H9 (cell line): ENCODE data around the gene LATS2. TPM values are rescaled to one million over a fixed set of nuclear protein-coding genes. Genes with fewer than 3 reads are reported as not detected.

ENCODE experiments used
- DNase-seq: peaks from one replicate; pipeline ENCODE4 v3.0.0-alpha.2; 2017
- H2AFZ ChIP-seq: one replicate; pipeline ENCODE4 v1.6.1; 2013; ENCODE audit warnings: mild to moderate bottlenecking, low read length, control low read depth, moderate library complexity
- H2AK5ac ChIP-seq: 2 replicates; pipeline ENCODE4 v1.6.1; 2013; ENCODE audit warnings: low read length, control low read depth, mixed read lengths; ENCODE audit not compliant: insufficient read length
- H2BK120ac ChIP-seq: one replicate; pipeline ENCODE4 v1.6.1; 2013; ENCODE audit warnings: low read depth, mild to moderate bottlenecking, low read length, control low read depth, inconsistent platforms; ENCODE audit not compliant: poor library complexity, severe bottlenecking
- H2BK12ac ChIP-seq: 2 replicates; pipeline ENCODE4 v1.6.1; 2013; ENCODE audit warnings: low read length, control low read depth, mixed read lengths, low read depth; ENCODE audit not compliant: insufficient read length
- H2BK15ac ChIP-seq: 2 replicates; pipeline ENCODE4 v1.6.1; 2013; ENCODE audit warnings: low read depth, low read length, control low read depth
- H2BK20ac ChIP-seq: one replicate; pipeline ENCODE4 v1.6.1; 2013; ENCODE audit warnings: low read depth, mild to moderate bottlenecking, low read length, control low read depth, inconsistent platforms; ENCODE audit not compliant: poor library complexity, severe bottlenecking
- H2BK5ac ChIP-seq: 2 replicates; pipeline ENCODE4 v1.6.1; 2013; ENCODE audit warnings: low read length, control low read depth, mixed read lengths; ENCODE audit not compliant: insufficient read length
- H3K14ac ChIP-seq: 2 replicates; pipeline ENCODE4 v1.6.1; 2013; ENCODE audit warnings: low read length, control low read depth; ENCODE audit not compliant: insufficient read depth
- H3K18ac ChIP-seq: 2 replicates; pipeline ENCODE4 v1.6.1; 2013; ENCODE audit warnings: low read depth, mild to moderate bottlenecking, mixed read lengths, low read length, control low read depth; ENCODE audit not compliant: insufficient read length
- H3K23ac ChIP-seq: 2 replicates; pipeline ENCODE4 v1.6.1; 2013; ENCODE audit warnings: low read length, control low read depth, mixed read lengths, low read depth; ENCODE audit not compliant: insufficient read length
- H3K23me2 ChIP-seq: 2 replicates; pipeline ENCODE4 v1.6.1; 2013; ENCODE audit warnings: low read depth, mild to moderate bottlenecking, mixed read lengths, low read length, control low read depth; ENCODE audit not compliant: insufficient read length, poor library complexity, severe bottlenecking
- H3K27ac ChIP-seq: 2 replicates; pipeline ENCODE4 v1.5.1; 2013; ENCODE audit warnings: low read length, control low read depth, mixed read lengths, low read depth; ENCODE audit not compliant: insufficient read length
- H3K27me3 ChIP-seq: 2 replicates; pipeline ENCODE4 v1.6.1; 2013; ENCODE audit warnings: low read length, control low read depth, inconsistent platforms; ENCODE audit not compliant: insufficient read depth
- H3K4ac ChIP-seq: 2 replicates; pipeline ENCODE4 v1.6.1; 2013; ENCODE audit warnings: low read depth, mild to moderate bottlenecking, control low read depth, inconsistent platforms, low read length, moderate library complexity
- H3K4me1 ChIP-seq: 2 replicates; pipeline ENCODE4 v1.6.1; 2013; ENCODE audit warnings: low read length, control low read depth, inconsistent platforms; ENCODE audit not compliant: insufficient read depth
- H3K4me2 ChIP-seq: 2 replicates; pipeline ENCODE4 v1.6.1; 2013; ENCODE audit warnings: low read length, control low read depth, mixed read lengths; ENCODE audit not compliant: insufficient read length, insufficient read depth
- H3K56ac ChIP-seq: 2 replicates; pipeline ENCODE4 v1.6.1; 2013; ENCODE audit warnings: low read depth, mild to moderate bottlenecking, mixed read lengths, low read length, control low read depth; ENCODE audit not compliant: insufficient read length
- H3K79me1 ChIP-seq: 2 replicates; pipeline ENCODE4 v1.6.1; 2013; ENCODE audit warnings: low read depth, mild to moderate bottlenecking, moderate library complexity, low read length, control low read depth, inconsistent platforms; ENCODE audit not compliant: insufficient read depth, poor library complexity, severe bottlenecking
- H3K79me2 ChIP-seq: 2 replicates; pipeline ENCODE4 v1.6.1; 2013; ENCODE audit warnings: low read length, control low read depth, inconsistent platforms; ENCODE audit not compliant: insufficient read depth
- H3K9ac ChIP-seq: 2 replicates; pipeline ENCODE4 v1.6.1; 2013; ENCODE audit warnings: low read length, control low read depth, mixed read lengths; ENCODE audit not compliant: insufficient read length; ENCODE audit errors: extremely low read depth
- H3K9me3 ChIP-seq: one replicate; pipeline ENCODE4 v1.6.1; 2013; ENCODE audit warnings: low read depth, low read length, inconsistent platforms; ENCODE audit not compliant: control insufficient read depth
- H3T11ph ChIP-seq: one replicate; pipeline ENCODE4 v1.6.1; 2013; ENCODE audit warnings: mild to moderate bottlenecking, low read length, control low read depth, inconsistent platforms
- H4K20me1 ChIP-seq: one replicate; pipeline ENCODE4 v1.6.1; 2013; ENCODE audit not compliant: control insufficient read depth, insufficient read length, insufficient read depth
- H4K5ac ChIP-seq: 2 replicates; pipeline ENCODE4 v1.6.1; 2013; ENCODE audit warnings: low read depth, mild to moderate bottlenecking, mixed read lengths, low read length, control low read depth; ENCODE audit not compliant: insufficient read length
- H4K8ac ChIP-seq: replicated peaks from 2 replicates; pipeline ENCODE4 v1.6.1; 2013; ENCODE audit warnings: low read length, control low read depth, mixed read lengths, low read depth; ENCODE audit not compliant: insufficient read length
- H4K91ac ChIP-seq: 2 replicates; pipeline ENCODE4 v1.6.1; 2013; ENCODE audit warnings: low read depth, mild to moderate bottlenecking, moderate library complexity, mixed read lengths, low read length, control low read depth; ENCODE audit not compliant: insufficient read length
- H3K27ac Mint-ChIP-seq, 3 experiments: 2 replicates in 2 of 3; 3 replicates in 1 of 3; pipeline ENCODE4 v1.8.0; 2020 to 2021; ENCODE audit warnings: mixed read lengths in 3 of 3, mild to moderate bottlenecking in 1 of 3, moderate library complexity in 1 of 3
- H3K27me3 Mint-ChIP-seq: 2 replicates; pipeline ENCODE4 v1.8.0; 2021; ENCODE audit warnings: low read depth, mild to moderate bottlenecking, moderate library complexity, mixed read lengths
- H3K36me3 Mint-ChIP-seq, 3 experiments: 2 replicates in 2 of 3; 3 replicates in 1 of 3; pipeline ENCODE4 v1.8.0; 2020 to 2021; ENCODE audit warnings: low read depth in 3 of 3, mixed read lengths in 3 of 3; ENCODE audit not compliant: insufficient read depth in 1 of 3
- H3K4me1 Mint-ChIP-seq, 2 experiments: 2 replicates each; pipeline ENCODE4 v1.8.0; 2020; ENCODE audit warnings: mixed read lengths in 2 of 2
- H3K4me3 Mint-ChIP-seq, 2 experiments: 2 replicates in 1 of 2; 3 replicates in 1 of 2; pipeline ENCODE4 v1.8.0; 2020 to 2021; ENCODE audit warnings: mild to moderate bottlenecking in 2 of 2, mixed read lengths in 2 of 2, moderate library complexity in 1 of 2
- H3K9me3 Mint-ChIP-seq, 2 experiments: 2 replicates in 1 of 2; 3 replicates in 1 of 2; pipeline ENCODE4 v1.8.0; 2020; ENCODE audit warnings: mild to moderate bottlenecking in 2 of 2, mixed read lengths in 2 of 2, moderate library complexity in 1 of 2
- CTCF ChIP-seq: fragments of 200-600 bp; sonication (generic); conservative IDR thresholded peaks from 3 replicates; pipeline ENCODE4 v1.8.0; 2021; ENCODE audit warnings: antibody characterized with exemption, mild to moderate bottlenecking
- WGBS: extraction: QIAGEN DNeasy Blood & Tissue Kit; methylation state at CpG from one replicate; pipeline ENCODE4 v1.1.7; 2013; ENCODE audit warnings: missing lambda C conversion rate, low lambda C conversion rate, mixed read lengths; ENCODE audit not compliant: insufficient read length; ENCODE audit errors: extremely low coverage; 5-methylcytosine and 5-hydroxymethylcytosine counted together
- total RNA-seq: library from RNA; stranded (reverse); gene quantifications from 2 replicates; pipeline ENCODE4 v1.2.1, GENCODE V29; 2021

LATS2 gene
- total RNA-seq, 1 experiment from 2014 or later: 20.0 TPM

DNA sequence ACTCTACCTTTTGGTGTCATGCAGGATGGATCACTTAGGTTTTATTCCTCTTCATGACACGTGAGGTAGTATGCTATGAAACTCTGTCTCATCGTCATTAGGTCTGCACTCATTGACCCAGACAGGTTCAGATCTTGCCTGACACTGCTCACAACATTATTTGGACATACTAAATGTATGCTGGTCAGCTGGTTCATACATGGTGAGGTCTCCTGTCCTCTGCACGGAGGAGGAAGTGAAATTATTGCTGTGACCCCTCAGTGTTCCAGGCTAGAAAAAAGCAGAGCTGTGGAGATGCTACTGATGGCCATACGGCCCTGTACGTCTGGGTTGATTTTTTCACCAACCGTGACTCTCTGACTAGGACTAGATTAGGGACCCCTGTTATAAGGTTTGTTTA, 35.8 kb downstream of the LATS2 start:
- Histone ChIP-seq H2BK120ac (no peak overlapping the region), H3K23ac (no peak overlapping the region), H2BK15ac (no peak overlapping the region), H3K27me3 (no peaks in the 10 kb centered on the region), H3K4me2 (no peak overlapping the region), H3K4ac (no peak overlapping the region), H3K4me1 (peaks cover 3% of the 10 kb centered on the region; the same call in 1 of the 2 replicates), H2AFZ (no peak overlapping the region), H3K18ac (no peak overlapping the region), H3K79me2 (peaks cover 8% of the 10 kb centered on the region; the same call in 1 of the 2 replicates), H3K9ac (no peak overlapping the region), H3T11ph (no peak overlapping the region), H3K9me3 (no peaks in the 10 kb centered on the region), H3K27ac (no peak overlapping the region), H2AK5ac (no peak overlapping the region), H4K20me1 (peaks cover 3% of the 10 kb centered on the region), H4K8ac (no peak overlapping the region), H3K23me2 (no peaks in the 10 kb centered on the region), H2BK5ac (no peak overlapping the region), H3K79me1 (peaks cover 3% of the 10 kb centered on the region), H2BK20ac (no peak overlapping the region), H4K5ac (no peak overlapping the region), H3K56ac (no peak overlapping the region), H4K91ac (no peak overlapping the region), H2BK12ac (no peak overlapping the region), H3K14ac (no peak overlapping the region)
- TF ChIP-seq CTCF: no peak
- DNase-seq: no peak
- H3K36me3 Mint-ChIP-seq: peaks cover 0 to 11% (median 7%) of the 10 kb centered on the region in 3 experiments; a peak in 4 of 7 replicates
- no CpG with 5 or more reads among the region's 6 CpGs for WGBS
- no peaks in the 10 kb centered on the region for H3K27me3 Mint-ChIP-seq
- no peaks in the 10 kb centered on the region for H3K9me3 Mint-ChIP-seq
- H3K27ac Mint-ChIP-seq: peak overlapping the region in 1 of 3 experiments; percentile 77; a peak in 1 of 7 replicates
- H3K4me1 Mint-ChIP-seq: peaks cover 12 to 16% of the 10 kb centered on the region in 2 experiments
- no peak overlapping the region for H3K4me3 Mint-ChIP-seq
